ENCODE measurements around the gene ATXN1.

DNA sequence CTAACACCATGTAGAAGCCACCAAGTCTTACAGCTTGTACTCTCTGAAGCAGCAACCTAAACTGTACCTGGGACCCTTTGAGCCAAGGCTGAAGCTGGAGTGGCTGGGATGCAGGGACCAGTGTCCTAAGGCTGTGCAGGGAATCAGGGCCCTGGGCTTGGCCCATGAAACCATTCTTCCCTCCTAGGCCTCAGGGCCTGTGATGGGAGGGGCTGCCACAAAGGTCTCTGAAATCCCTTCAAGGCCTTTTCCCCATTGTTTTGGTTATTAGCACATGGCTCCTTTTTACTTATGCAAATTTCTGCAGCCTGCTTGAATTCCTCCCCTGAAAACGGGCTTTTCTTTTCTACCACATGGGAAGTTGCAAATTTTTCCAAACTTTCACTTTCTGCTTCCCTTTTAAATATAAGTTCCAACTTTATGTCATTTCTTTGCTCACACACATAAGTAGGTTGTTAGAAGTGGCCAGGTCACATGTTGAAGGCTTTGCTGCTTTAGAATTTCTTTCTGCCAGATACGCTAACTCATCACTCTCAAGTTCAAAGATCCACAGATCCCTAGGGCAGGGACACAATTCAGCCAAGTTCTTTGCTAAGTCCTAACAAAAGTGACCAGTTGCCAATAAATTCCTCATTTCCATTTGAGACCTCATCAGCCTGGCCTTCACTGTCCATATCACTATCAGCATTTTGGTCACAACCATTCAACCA, 28.2 kb upstream of the ATXN1 start:
- TF ChIP-seq, protein P1, sequence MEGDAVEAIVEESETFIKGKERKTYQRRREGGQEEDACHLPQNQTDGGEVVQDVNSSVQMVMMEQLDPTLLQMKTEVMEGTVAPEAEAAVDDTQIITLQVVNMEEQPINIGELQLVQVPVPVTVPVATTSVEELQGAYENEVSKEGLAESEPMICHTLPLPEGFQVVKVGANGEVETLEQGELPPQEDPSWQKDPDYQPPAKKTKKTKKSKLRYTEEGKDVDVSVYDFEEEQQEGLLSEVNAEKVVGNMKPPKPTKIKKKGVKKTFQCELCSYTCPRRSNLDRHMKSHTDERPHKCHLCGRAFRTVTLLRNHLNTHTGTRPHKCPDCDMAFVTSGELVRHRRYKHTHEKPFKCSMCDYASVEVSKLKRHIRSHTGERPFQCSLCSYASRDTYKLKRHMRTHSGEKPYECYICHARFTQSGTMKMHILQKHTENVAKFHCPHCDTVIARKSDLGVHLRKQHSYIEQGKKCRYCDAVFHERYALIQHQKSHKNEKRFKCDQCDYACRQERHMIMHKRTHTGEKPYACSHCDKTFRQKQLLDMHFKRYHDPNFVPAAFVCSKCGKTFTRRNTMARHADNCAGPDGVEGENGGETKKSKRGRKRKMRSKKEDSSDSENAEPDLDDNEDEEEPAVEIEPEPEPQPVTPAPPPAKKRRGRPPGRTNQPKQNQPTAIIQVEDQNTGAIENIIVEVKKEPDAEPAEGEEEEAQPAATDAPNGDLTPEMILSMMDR (IDR thresholded peaks at IDR 0.05; ENCODE audit: insufficient read depth, low read length) = no peak
- TF ChIP-seq POLR2AphosphoS5 (IDR thresholded peaks at IDR 0.05; ENCODE audit: low read depth) = no peak

Data from HL-60 (cell line).